ENCODE results near the gene RAB32.

Gene RAB32

DNA sequence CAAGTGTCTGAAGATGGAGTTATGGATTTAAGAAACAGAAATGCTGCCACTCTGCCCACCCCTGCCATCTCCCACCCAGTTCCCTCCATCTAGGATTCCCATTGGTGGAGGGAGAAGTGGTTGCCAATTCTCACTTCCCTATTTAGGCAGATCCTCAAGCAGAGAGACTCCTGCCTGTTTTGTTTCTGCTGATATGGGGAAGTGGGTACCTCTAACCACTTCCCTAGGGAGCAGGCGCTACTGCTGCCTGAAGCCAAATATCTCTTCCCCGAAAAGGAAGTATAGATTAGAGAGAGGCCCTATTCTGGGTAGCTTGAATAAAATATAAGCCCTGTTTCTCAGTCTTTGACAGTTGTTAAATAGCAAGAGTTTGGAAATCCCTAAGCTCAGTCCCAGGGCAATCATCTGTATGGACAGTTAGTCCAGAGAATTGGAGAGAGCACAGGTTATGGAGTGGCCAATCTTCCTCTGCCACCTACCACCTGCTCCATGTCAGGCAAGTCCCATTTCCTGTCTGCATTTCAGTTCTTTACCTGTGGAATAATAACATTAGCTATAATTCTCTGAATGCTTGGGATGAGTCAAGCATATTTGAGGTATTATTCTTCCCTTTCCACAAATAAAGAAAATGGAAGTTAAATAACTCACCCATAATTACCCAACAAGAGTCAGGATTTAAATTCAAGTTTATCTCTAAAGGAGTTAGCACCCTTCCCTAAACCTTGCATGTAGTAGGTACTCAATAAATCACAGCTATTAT, 52.5 kb downstream of the RAB32 start:
- FAIRE-seq (no peak), DNase-seq (ENCODE audit: insufficient read length, low spot score) (no peak)
- TF ChIP-seq TAF1 (IDR thresholded peaks at IDR 0.05; ENCODE audit: low read depth, low read length) (no peak), POU2F2 (IDR thresholded peaks at IDR 0.05; ENCODE audit: low read depth, low read length) (no peak), SPI1 (IDR thresholded peaks at IDR 0.05; ENCODE audit: low read depth, low read length) (peak; percentile 69)

DNA sequence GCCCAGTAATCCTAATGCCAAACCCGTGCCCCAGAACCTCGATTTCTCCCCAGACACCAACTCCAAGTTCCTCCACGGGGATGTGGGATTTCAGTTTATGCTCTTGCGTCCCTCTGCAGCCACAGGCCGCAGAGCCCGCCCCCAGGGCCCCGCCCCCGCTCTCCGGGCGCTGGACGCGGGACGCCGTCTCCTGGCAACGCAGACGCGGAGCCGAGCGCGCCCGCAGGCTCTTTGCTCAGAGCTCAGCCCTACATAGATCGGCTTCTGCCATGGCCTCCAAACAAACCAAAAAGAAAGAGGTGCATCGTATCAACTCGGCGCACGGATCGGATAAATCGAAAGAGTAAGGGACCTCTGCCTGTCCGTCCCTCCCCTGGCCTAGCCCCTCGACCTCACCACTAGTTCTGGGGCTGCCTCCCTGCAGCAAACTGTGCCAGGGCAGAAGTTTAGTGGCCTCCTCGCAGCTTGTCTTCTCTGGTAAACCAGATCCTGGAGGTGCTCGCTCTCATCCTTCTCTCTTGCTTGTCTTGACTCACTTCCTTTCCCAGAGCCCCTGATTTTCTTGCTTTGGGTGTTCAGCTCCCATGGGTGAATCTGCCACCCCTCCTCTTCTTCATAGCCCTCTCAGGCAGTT, 55.3 kb downstream of the RAB32 start, which contains the start of gene ADGB:
ADGB (plus strand) TSS at position 201 of the 634 bp plus-strand sequence; CDS start at position 270, 69 bp downstream.
- FAIRE-seq (no peak), DNase-seq (ENCODE audit: insufficient read length, low spot score) (no peak)
- TF ChIP-seq POU2F2 (IDR thresholded peaks at IDR 0.05; ENCODE audit: low read depth, low read length) (no peak), POLR2AphosphoS5 (IDR thresholded peaks at IDR 0.05; ENCODE audit: low read depth, low read length) (no peak), PAX5 (IDR thresholded peaks at IDR 0.05; ENCODE audit: insufficient read depth, low read length, severe bottlenecking) (no peak), TAF1 (IDR thresholded peaks at IDR 0.05; ENCODE audit: low read depth, low read length) (no peak), POLR2A (IDR thresholded peaks at IDR 0.05; ENCODE audit: low read depth, low read length) (no peak), SPI1 (IDR thresholded peaks at IDR 0.05; ENCODE audit: low read depth, low read length) (no peak)

DNA sequence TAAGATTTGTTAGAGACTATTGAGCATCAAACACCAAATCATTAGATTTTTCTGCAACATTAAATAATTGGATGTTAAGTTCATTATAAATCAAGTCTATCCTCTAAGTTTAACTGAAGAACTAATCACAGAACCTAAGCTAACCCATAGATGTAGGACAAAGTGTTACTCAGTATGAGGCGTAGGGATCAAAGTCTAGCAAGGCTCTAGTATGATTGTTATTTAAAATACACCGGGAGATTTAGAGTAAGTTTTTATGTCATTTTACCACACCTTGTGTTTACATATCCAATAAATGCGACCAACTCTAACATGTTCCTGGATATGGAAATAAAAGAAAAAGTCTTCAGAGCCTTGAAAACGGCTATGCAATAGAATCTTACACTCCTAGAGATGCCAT, 57.7 kb downstream of the RAB32 start:
- DNase-seq (ENCODE audit: insufficient read length, low spot score), result no peak
- no peak for TF ChIP-seq PAX5 (IDR thresholded peaks at IDR 0.05; ENCODE audit: insufficient read depth, low read length, severe bottlenecking)
- TF ChIP-seq TAF1 (IDR thresholded peaks at IDR 0.05; ENCODE audit: low read depth, low read length), result no peak
- no peak for TF ChIP-seq POLR2A (IDR thresholded peaks at IDR 0.05; ENCODE audit: low read depth, low read length)
- no peak for TF ChIP-seq POU2F2 (IDR thresholded peaks at IDR 0.05; ENCODE audit: low read depth, low read length)
- no peak for TF ChIP-seq POLR2AphosphoS5 (IDR thresholded peaks at IDR 0.05; ENCODE audit: low read depth, low read length)
- no peak for TF ChIP-seq SPI1 (IDR thresholded peaks at IDR 0.05; ENCODE audit: low read depth, low read length)
- FAIRE-seq, result no peak

DNA sequence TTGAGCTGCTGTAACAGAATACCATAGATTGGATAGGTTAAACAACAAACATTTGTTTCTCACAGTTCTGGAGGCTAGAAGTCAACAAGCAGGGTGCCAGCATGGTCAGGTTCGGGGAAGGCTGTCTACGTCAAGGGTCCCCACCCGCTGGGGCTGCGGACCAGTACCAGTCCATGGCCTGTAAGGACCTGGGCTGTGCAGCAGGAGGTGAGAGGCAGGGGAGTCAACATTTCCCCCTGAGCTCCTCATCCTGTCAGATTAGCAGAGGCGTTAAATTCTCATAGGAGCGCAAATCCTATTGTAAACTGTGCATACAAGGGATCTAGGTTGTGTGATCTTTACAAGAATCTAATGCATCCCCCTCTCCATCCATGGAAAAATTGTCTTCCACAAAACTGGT, 58.9 kb downstream of the RAB32 start:
- FAIRE-seq (no peak), DNase-seq (ENCODE audit: insufficient read length, low spot score) (no peak)
- TF ChIP-seq TAF1 (IDR thresholded peaks at IDR 0.05; ENCODE audit: low read depth, low read length) (no peak), SPI1 (IDR thresholded peaks at IDR 0.05; ENCODE audit: low read depth, low read length) (no peak)
